PFSK-1 (cell line): ENCODE measurements around the gene PLEKHA6.

ENCODE experiments used
- POLR2AphosphoS5 ChIP-seq: IDR thresholded peaks from 2 replicates; pipeline ENCODE4 v1.6.1; 2012; ENCODE audit warnings: low read depth, mild to moderate bottlenecking, control low read depth, low read length, moderate library complexity
- SIN3A ChIP-seq: IDR thresholded peaks from 2 replicates; pipeline ENCODE4 v1.6.1; 2012; ENCODE audit warnings: mild to moderate bottlenecking, low read length, moderate library complexity, borderline replicate concordance; ENCODE audit not compliant: insufficient read depth

GRCh38 chr1:204240233-204240632 lies 119.5 kb downstream of the PLEKHA6 start:
- TF ChIP-seq POLR2AphosphoS5, result no peak
- no peak for TF ChIP-seq SIN3A
